ENCODE results near the gene HDAC11. TPM values are rescaled to one million over a fixed set of nuclear protein-coding genes. Genes with fewer than 3 reads are reported as not detected.

HDAC11 gene
- total and polyA plus RNA-seq, 2 of the 13 experiments (the other 11 are each of a cell fraction or from before 2014, with no cell fraction given), result 13.7 to 33.1 TPM

GRCh38 chr3:13525827-13526625 is 45.9 kb downstream of the HDAC11 start:
- no peak; the same call in 2 of the 3 replicates for ATAC-seq
- no peaks in the 10 kb centered on the region for H3K9me3 ChIP-seq (ENCODE audit: low read length)
- no peak overlapping the region for H3K27ac ChIP-seq (ENCODE audit: extremely low read length, insufficient read depth, low read length)
- intact Hi-C loops (cut with micrococcal nuclease; ENCODE audit: unreplicated experiment), result no loop called here
- ChIA-PET CTCF (ENCODE audit: low intra/inter-chr PET ratio, low total read pairs) (no interaction called here), POLR2A (no interaction called here)
- whole genome bisulfite sequencing (ENCODE audit: low lambda C conversion rate), result 52% methylated on average over 17 of the region's 20 CpGs
- in situ Hi-C loops (cut with HindIII; ENCODE audit: extremely low pct_ligation_motif_present, low pct_unique_long_range_greater_than_20kb), result no loop called here
- H3K27me3 ChIP-seq (ENCODE audit: control insufficient read depth in 1 of 2, insufficient read depth in 2 of 2, low read length in 2 of 2), result peaks cover 0 to 33% of the 10 kb centered on the region in 2 experiments; a peak in 2 of 5 replicates
- H3K79me2 ChIP-seq (ENCODE audit: insufficient read depth, low read length), result no peaks in the 10 kb centered on the region
- TF ChIP-seq ZNF776 (CRISPR knock-in tag; IDR thresholded peaks at IDR 0.05) (no peak), REL (CRISPR knock-in tag; conservative IDR thresholded peaks at IDR 0.05) (no peak), SUZ12 (IDR thresholded peaks at IDR 0.05; ENCODE audit: low read depth, low read length) (no peak), KDM3A (CRISPR knock-in tag; IDR thresholded peaks at IDR 0.05; ENCODE audit: low read depth) (no peak), ARNT (IDR thresholded peaks at IDR 0.05) (no peak), ZNF513 (CRISPR knock-in tag; conservative IDR thresholded peaks at IDR 0.05) (no peak), TSC22D2 (CRISPR knock-in tag; IDR thresholded peaks at IDR 0.05; ENCODE audit: borderline replicate concordance) (no peak), RFXANK (CRISPR knock-in tag; IDR thresholded peaks at IDR 0.05) (no peak), ZNF775 (CRISPR knock-in tag; IDR thresholded peaks at IDR 0.05; ENCODE audit: borderline replicate concordance) (no peak), CCAR2 (optimal IDR thresholded peaks at IDR 0.05; ENCODE audit: low read depth, low read length) (no peak), ZNF670 (CRISPR knock-in tag; IDR thresholded peaks at IDR 0.05; ENCODE audit: borderline replicate concordance) (no peak), IRF9 (CRISPR knock-in tag; IDR thresholded peaks at IDR 0.05; ENCODE audit: borderline replicate concordance) (no peak), ZFAT (CRISPR knock-in tag; conservative IDR thresholded peaks at IDR 0.05) (no peak), SMARCC2 (IDR thresholded peaks at IDR 0.05) (no peak), RFXAP (CRISPR knock-in tag; IDR thresholded peaks at IDR 0.05; ENCODE audit: borderline replicate concordance) (no peak), MEF2D (CRISPR knock-in tag; IDR thresholded peaks at IDR 0.05) (no peak), POLR2AphosphoS2 (IDR thresholded peaks at IDR 0.05; ENCODE audit: low read depth, low read length) (no peak)
- TF ChIP-seq, protein P1, sequence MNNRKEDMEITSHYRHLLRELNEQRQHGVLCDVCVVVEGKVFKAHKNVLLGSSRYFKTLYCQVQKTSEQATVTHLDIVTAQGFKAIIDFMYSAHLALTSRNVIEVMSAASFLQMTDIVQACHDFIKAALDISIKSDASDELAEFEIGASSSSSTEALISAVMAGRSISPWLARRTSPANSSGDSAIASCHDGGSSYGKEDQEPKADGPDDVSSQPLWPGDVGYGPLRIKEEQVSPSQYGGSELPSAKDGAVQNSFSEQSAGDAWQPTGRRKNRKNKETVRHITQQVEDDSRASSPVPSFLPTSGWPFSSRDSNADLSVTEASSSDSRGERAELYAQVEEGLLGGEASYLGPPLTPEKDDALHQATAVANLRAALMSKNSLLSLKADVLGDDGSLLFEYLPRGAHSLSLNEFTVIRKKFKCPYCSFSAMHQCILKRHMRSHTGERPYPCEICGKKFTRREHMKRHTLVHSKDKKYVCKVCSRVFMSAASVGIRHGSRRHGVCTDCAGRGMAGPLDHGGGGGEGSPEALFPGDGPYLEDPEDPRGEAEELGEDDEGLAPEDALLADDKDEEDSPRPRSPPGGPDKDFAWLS (CRISPR knock-in tag; IDR thresholded peaks at IDR 0.05; ENCODE audit: borderline replicate concordance), result no peak
- H3K4me2 ChIP-seq (ENCODE audit: low read depth, low read length), result no peak overlapping the region
- no peak overlapping the region for H3K4me3 ChIP-seq (replicated peaks in 1 of 3; ENCODE audit: insufficient read depth in 1 of 3, low read depth in 2 of 3, low read length in 3 of 3)
- H3K9ac ChIP-seq (ENCODE audit: insufficient read depth, low read depth, low read length), result no peak overlapping the region
- no peak overlapping the region for H2AFZ ChIP-seq (ENCODE audit: low read length)
- FAIRE-seq, result no peak
- no peaks in the 10 kb centered on the region for H3K36me3 ChIP-seq (replicated peaks in 1 of 2; ENCODE audit: control insufficient read depth in 1 of 2, insufficient read depth in 2 of 2, low read length in 2 of 2)
- H3K4me1 ChIP-seq (ENCODE audit: insufficient read depth, low read length), result peaks cover 23% of the 10 kb centered on the region
- DNase-seq (ENCODE audit: low spot score), result no peak
- BruUV-seq (replicated peaks), result no TSS peak
- H4K20me1 ChIP-seq (ENCODE audit: insufficient read depth, low read length), result no peaks in the 10 kb centered on the region

Measured in HepG2 (cell line).